Measurements from ENCODE around the gene STK40. TPM values are rescaled to one million over a fixed set of nuclear protein-coding genes. Genes with fewer than 3 reads are reported as not detected.
A peak's percentile ranks its signal among the peaks of the same experiment; 100 is the strongest.

STK40 gene
- total and polyA plus RNA-seq, 2 donors (not counting 1 experiment from before 2014, with no cell fraction given) = 14.2 to 15.1 TPM

GRCh38 chr1:36425791-36426190 is 40.1 kb upstream of the STK40 start:
- Histone ChIP-seq H3K4me1 (ENCODE audit: control insufficient read depth, extremely low read depth, insufficient read depth, low read length) (no peaks in the 10 kb centered on the region), H3K9ac (ENCODE audit: insufficient read depth, low read length) (no peak overlapping the region), H3K79me2 (ENCODE audit: control insufficient read depth, insufficient read depth, low read length) (no peaks in the 10 kb centered on the region), H3K4me3 (replicated peaks in 1 of 4; ENCODE audit: control extremely low read depth in 1 of 4, insufficient read depth in 1 of 4, low read depth in 3 of 4, low read length in 4 of 4) (no peak overlapping the region), H4K20me1 (ENCODE audit: control insufficient read depth, extremely low read depth, insufficient read depth, low read length) (no peaks in the 10 kb centered on the region), H3K27ac (ENCODE audit: insufficient read depth, low read length) (no peak overlapping the region), H2AFZ (ENCODE audit: low read length) (no peak overlapping the region), H3K4me2 (ENCODE audit: extremely low read depth, insufficient read depth, low read length) (no peak overlapping the region), H3K9me3 (ENCODE audit: control insufficient read depth, insufficient read depth, low read depth, low read length) (no peaks in the 10 kb centered on the region), H3K36me3 (ENCODE audit: control insufficient read depth, insufficient read depth, low read length) (no peaks in the 10 kb centered on the region), H3K27me3 (ENCODE audit: control insufficient read depth, insufficient read depth, low read length) (no peaks in the 10 kb centered on the region)
- DNase-seq (ENCODE audit: low read depth in 2 of 2) = no peak
- TF ChIP-seq CTCF (conservative IDR thresholded peaks at IDR 0.05 in 1 of 2, IDR thresholded peaks at IDR 0.05 in 1 of 2; ENCODE audit: low read depth in 1 of 2, low read length in 2 of 2) (no peak), EZH2 (IDR thresholded peaks at IDR 0.05; ENCODE audit: low read length, missing control alignments) (no peak)

- Histone ChIP-seq H3K4me1 (ENCODE audit: control insufficient read depth, extremely low read depth, insufficient read depth, low read length) (peaks cover 4% of the 10 kb centered on the region), H2AFZ (ENCODE audit: low read length) (no peak overlapping the region), H3K27ac (ENCODE audit: insufficient read depth, low read length) (no peak overlapping the region), H3K9ac (ENCODE audit: insufficient read depth, low read length) (no peak overlapping the region), H3K4me2 (ENCODE audit: extremely low read depth, insufficient read depth, low read length) (no peak overlapping the region), H3K36me3 (ENCODE audit: control insufficient read depth, insufficient read depth, low read length) (no peaks in the 10 kb centered on the region), H3K4me3 (replicated peaks in 1 of 4; ENCODE audit: control extremely low read depth in 1 of 4, insufficient read depth in 1 of 4, low read depth in 3 of 4, low read length in 4 of 4) (no peak overlapping the region), H4K20me1 (ENCODE audit: control insufficient read depth, extremely low read depth, insufficient read depth, low read length) (no peaks in the 10 kb centered on the region), H3K27me3 (ENCODE audit: control insufficient read depth, insufficient read depth, low read length) (no peaks in the 10 kb centered on the region), H3K9me3 (ENCODE audit: control insufficient read depth, insufficient read depth, low read depth, low read length) (no peaks in the 10 kb centered on the region), H3K79me2 (ENCODE audit: control insufficient read depth, insufficient read depth, low read length) (no peaks in the 10 kb centered on the region)
- DNase-seq (ENCODE audit: low read depth in 2 of 2) = no peak
- TF ChIP-seq EZH2 (IDR thresholded peaks at IDR 0.05; ENCODE audit: low read length, missing control alignments) (no peak), CTCF (conservative IDR thresholded peaks at IDR 0.05 in 1 of 2, IDR thresholded peaks at IDR 0.05 in 1 of 2; ENCODE audit: low read depth in 1 of 2, low read length in 2 of 2) (no peak)
These were observed 35.9 kb upstream of the STK40 start for GRCh38 chr1:36421649-36422048.

- no peak overlapping the region for H2AFZ ChIP-seq (ENCODE audit: low read length)
- no peak overlapping the region for H3K27ac ChIP-seq (ENCODE audit: insufficient read depth, low read length)
These were observed 35.2 kb upstream of the STK40 start for GRCh38 chr1:36420836-36421317.

More at GRCh38 chr1:36420836-36421317, 35.2 kb upstream of the STK40 start:
- Histone ChIP-seq H3K36me3 (ENCODE audit: control insufficient read depth, insufficient read depth, low read length) (no peaks in the 10 kb centered on the region), H3K79me2 (ENCODE audit: control insufficient read depth, insufficient read depth, low read length) (no peaks in the 10 kb centered on the region), H3K4me1 (ENCODE audit: control insufficient read depth, extremely low read depth, insufficient read depth, low read length) (peaks cover 4% of the 10 kb centered on the region), H3K27me3 (ENCODE audit: control insufficient read depth, insufficient read depth, low read length) (no peaks in the 10 kb centered on the region), H3K9ac (ENCODE audit: insufficient read depth, low read length) (no peak overlapping the region), H4K20me1 (ENCODE audit: control insufficient read depth, extremely low read depth, insufficient read depth, low read length) (no peaks in the 10 kb centered on the region), H3K4me2 (ENCODE audit: extremely low read depth, insufficient read depth, low read length) (no peak overlapping the region), H3K9me3 (ENCODE audit: control insufficient read depth, insufficient read depth, low read depth, low read length) (no peaks in the 10 kb centered on the region), H3K4me3 (replicated peaks in 1 of 4; ENCODE audit: control extremely low read depth in 1 of 4, insufficient read depth in 1 of 4, low read depth in 3 of 4, low read length in 4 of 4) (peak overlapping the region in 2 of 4 experiments; percentile 20 to 30)
- DNase-seq (ENCODE audit: low read depth in 2 of 2) = peak; percentile 73 to 82
- no peak for TF ChIP-seq EZH2 (IDR thresholded peaks at IDR 0.05; ENCODE audit: low read length, missing control alignments)
- TF ChIP-seq CTCF (conservative IDR thresholded peaks at IDR 0.05 in 1 of 2, IDR thresholded peaks at IDR 0.05 in 1 of 2; ENCODE audit: low read depth in 1 of 2, low read length in 2 of 2) = peak; percentile 94 to 98
